ENCODE measurements around the gene KLHL25. TPM values are rescaled to one million over a fixed set of nuclear protein-coding genes. Genes with fewer than 3 reads are reported as not detected.

Gene KLHL25
- total and polyA plus RNA-seq, 2 of the 13 experiments (the other 11 are each of a cell fraction or from before 2014, with no cell fraction given) = 3.7 to 8.2 TPM

DNA sequence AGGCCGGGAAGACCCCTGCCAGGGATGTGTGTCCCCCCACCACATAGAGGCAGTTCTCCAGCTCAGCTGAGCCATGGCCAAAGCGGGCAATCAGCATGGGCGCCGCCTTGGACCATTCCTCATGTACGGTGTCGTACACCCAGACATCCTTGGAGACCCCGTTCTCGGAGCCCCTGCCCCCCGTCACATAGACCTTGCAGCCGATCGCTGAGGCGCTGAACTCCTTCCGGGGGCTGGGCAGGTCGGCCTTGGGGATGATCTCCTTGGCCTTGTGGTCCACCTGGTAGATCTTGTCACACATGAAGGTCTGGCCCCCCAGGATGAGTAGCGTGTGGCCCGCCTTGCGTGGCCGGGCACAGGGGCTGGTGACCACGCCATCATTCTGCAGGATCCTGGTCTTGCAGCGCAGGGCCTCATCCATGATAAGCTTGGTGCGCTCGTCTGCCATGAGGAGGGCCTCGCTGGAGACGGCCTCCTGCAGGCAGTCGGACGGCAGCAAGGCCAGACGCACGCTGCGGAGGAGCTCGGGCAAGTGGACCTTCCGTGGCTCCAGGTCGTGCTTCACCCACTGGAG is 26.0 kb downstream of the KLHL25 start:
- ChIA-PET CTCF (ENCODE audit: low intra/inter-chr PET ratio, low total read pairs) (no interaction called here), POLR2A (no interaction called here)
- no peak overlapping the region for H2AFZ ChIP-seq (ENCODE audit: low read length)
- no peaks in the 10 kb centered on the region for H3K27me3 ChIP-seq (ENCODE audit: control insufficient read depth in 1 of 2, insufficient read depth in 2 of 2, low read length in 2 of 2)
- no peak overlapping the region for H3K9ac ChIP-seq (ENCODE audit: insufficient read depth, low read depth, low read length)
- H3K4me2 ChIP-seq (ENCODE audit: low read depth, low read length) = no peak overlapping the region
- H3K4me3 ChIP-seq (replicated peaks in 1 of 3; ENCODE audit: insufficient read depth in 1 of 3, low read depth in 2 of 3, low read length in 3 of 3) = no peak overlapping the region
- peaks cover 4 to 6% of the 10 kb centered on the region in 2 experiments; a peak in 4 of 5 replicates for H3K36me3 ChIP-seq (replicated peaks in 1 of 2; ENCODE audit: control insufficient read depth in 1 of 2, insufficient read depth in 2 of 2, low read length in 2 of 2)
- WGBS (ENCODE audit: low lambda C conversion rate) = 100% methylated on average over 12 of the region's 32 CpGs
- no peak overlapping the region for H3K27ac ChIP-seq (ENCODE audit: extremely low read length, insufficient read depth, low read length)
- H3K4me1 ChIP-seq (ENCODE audit: insufficient read depth, low read length) = peaks cover 38% of the 10 kb centered on the region
- ATAC-seq (no peak), FAIRE-seq (no peak), DNase-seq (ENCODE audit: low spot score) (no peak)
- BruUV-seq (replicated peaks) = no TSS peak
- no peak for TF ChIP-seq ZNF720 (CRISPR knock-in tag; IDR thresholded peaks at IDR 0.05)
- TF ChIP-seq, protein P1, sequence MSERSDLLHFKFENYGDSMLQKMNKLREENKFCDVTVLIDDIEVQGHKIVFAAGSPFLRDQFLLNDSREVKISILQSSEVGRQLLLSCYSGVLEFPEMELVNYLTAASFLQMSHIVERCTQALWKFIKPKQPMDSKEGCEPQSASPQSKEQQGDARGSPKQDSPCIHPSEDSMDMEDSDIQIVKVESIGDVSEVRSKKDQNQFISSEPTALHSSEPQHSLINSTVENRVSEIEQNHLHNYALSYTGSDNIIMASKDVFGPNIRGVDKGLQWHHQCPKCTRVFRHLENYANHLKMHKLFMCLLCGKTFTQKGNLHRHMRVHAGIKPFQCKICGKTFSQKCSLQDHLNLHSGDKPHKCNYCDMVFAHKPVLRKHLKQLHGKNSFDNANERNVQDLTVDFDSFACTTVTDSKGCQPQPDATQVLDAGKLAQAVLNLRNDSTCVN (CRISPR knock-in tag; IDR thresholded peaks at IDR 0.05; ENCODE audit: borderline replicate concordance) = no peak
- TF ChIP-seq, protein P2, sequence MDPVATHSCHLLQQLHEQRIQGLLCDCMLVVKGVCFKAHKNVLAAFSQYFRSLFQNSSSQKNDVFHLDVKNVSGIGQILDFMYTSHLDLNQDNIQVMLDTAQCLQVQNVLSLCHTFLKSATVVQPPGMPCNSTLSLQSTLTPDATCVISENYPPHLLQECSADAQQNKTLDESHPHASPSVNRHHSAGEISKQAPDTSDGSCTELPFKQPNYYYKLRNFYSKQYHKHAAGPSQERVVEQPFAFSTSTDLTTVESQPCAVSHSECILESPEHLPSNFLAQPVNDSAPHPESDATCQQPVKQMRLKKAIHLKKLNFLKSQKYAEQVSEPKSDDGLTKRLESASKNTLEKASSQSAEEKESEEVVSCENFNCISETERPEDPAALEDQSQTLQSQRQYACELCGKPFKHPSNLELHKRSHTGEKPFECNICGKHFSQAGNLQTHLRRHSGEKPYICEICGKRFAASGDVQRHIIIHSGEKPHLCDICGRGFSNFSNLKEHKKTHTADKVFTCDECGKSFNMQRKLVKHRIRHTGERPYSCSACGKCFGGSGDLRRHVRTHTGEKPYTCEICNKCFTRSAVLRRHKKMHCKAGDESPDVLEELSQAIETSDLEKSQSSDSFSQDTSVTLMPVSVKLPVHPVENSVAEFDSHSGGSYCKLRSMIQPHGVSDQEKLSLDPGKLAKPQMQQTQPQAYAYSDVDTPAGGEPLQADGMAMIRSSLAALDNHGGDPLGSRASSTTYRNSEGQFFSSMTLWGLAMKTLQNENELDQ (CRISPR knock-in tag; IDR thresholded peaks at IDR 0.05; ENCODE audit: borderline replicate concordance) = no peak
- intact Hi-C loops (cut with micrococcal nuclease; ENCODE audit: unreplicated experiment) = no loop called here
- no peaks in the 10 kb centered on the region for H3K9me3 ChIP-seq (ENCODE audit: low read length)
- peaks cover 17% of the 10 kb centered on the region for H3K79me2 ChIP-seq (ENCODE audit: insufficient read depth, low read length)
- H4K20me1 ChIP-seq (ENCODE audit: insufficient read depth, low read length) = no peaks in the 10 kb centered on the region
- in situ Hi-C loops (cut with HindIII; ENCODE audit: extremely low pct_ligation_motif_present, low pct_unique_long_range_greater_than_20kb) = no loop called here

All from HepG2 (cell line).